ENCODE data around the gene OR51B2. TPM values are rescaled to one million over a fixed set of nuclear protein-coding genes. Genes with fewer than 3 reads are reported as not detected.

OR51B2 gene
- total RNA-seq, 1 experiment from 2014 or later: not detected

GRCh38 chr11:5284637-5285036 lies 39.5 kb downstream of the OR51B2 start:
- ATAC-seq (no peak), DNase-seq (ENCODE audit: low read depth, low spot score) (no peak)
- in situ Hi-C loops (cut with HindIII; ENCODE audit: low pct_unique_long_range_greater_than_20kb, low sequenced_read_pairs): no loop called here
- CTCF ChIA-PET: no interaction called here
- POLR2A ChIA-PET: interaction anchor here (0.5 kb wide), 1 partner anchor 141 kb away, joined by 3 read pairs; no protein-coding TSS in a partner anchor
- intact Hi-C loops (cut with micrococcal nuclease; ENCODE audit: unreplicated experiment): loop anchor here (10.0 kb wide), 1 partner anchor 1100 kb away; no protein-coding TSS in a partner anchor
- Histone ChIP-seq H3K9me3 (ENCODE audit: control insufficient read depth, insufficient read depth, low read depth, low read length) (no peaks in the 10 kb centered on the region), H3K4me1 (ENCODE audit: control insufficient read depth, insufficient read depth, low read length) (peaks cover 7% of the 10 kb centered on the region; the same call in 1 of the 2 replicates), H3K27me3 (ENCODE audit: control insufficient read depth, insufficient read depth, low read length) (no peaks in the 10 kb centered on the region), H3K36me3 (ENCODE audit: control insufficient read depth, insufficient read depth, low read length) (no peaks in the 10 kb centered on the region), H3K27ac (ENCODE audit: low read length) (no peak overlapping the region), H3K4me3 (ENCODE audit: low read depth in 2 of 2, low read length in 2 of 2) (no peak overlapping the region)
- no TSS peak for BruUV-seq (replicated peaks)
- TF ChIP-seq CTCF (IDR thresholded peaks at IDR 0.05): no peak
- TF ChIP-seq REST (IDR thresholded peaks at IDR 0.05; ENCODE audit: insufficient read depth in 1 of 2, low read depth in 2 of 2, low read length in 1 of 2): no peak
- no peak for TF ChIP-seq TCF7L2 (IDR thresholded peaks at IDR 0.05; ENCODE audit: low read depth, low read length)
- TF ChIP-seq SIN3A (IDR thresholded peaks at IDR 0.05; ENCODE audit: borderline replicate concordance, insufficient read depth, low read depth, low read length): no peak
- no peak for TF ChIP-seq POLR2AphosphoS5 (IDR thresholded peaks at IDR 0.05; ENCODE audit: low read depth, low read length)

GRCh38 chr11:5283882-5284281 lies 40.2 kb downstream of the OR51B2 start:
- intact Hi-C loops (cut with micrococcal nuclease; ENCODE audit: unreplicated experiment) (loop anchor here (10.0 kb wide), 1 partner anchor 1099 kb away; no protein-coding TSS in a partner anchor), in situ Hi-C loops (cut with HindIII; ENCODE audit: low pct_unique_long_range_greater_than_20kb, low sequenced_read_pairs) (no loop called here)
- TF ChIP-seq CTCF (IDR thresholded peaks at IDR 0.05) (no peak), REST (IDR thresholded peaks at IDR 0.05; ENCODE audit: insufficient read depth in 1 of 2, low read depth in 2 of 2, low read length in 1 of 2) (no peak), TCF7L2 (IDR thresholded peaks at IDR 0.05; ENCODE audit: low read depth, low read length) (no peak), POLR2AphosphoS5 (IDR thresholded peaks at IDR 0.05; ENCODE audit: low read depth, low read length) (no peak), SIN3A (IDR thresholded peaks at IDR 0.05; ENCODE audit: borderline replicate concordance, insufficient read depth, low read depth, low read length) (no peak)
- H3K4me3 ChIP-seq (ENCODE audit: low read depth in 2 of 2, low read length in 2 of 2): no peak overlapping the region
- no peaks in the 10 kb centered on the region for H3K27me3 ChIP-seq (ENCODE audit: control insufficient read depth, insufficient read depth, low read length)
- H3K27ac ChIP-seq (ENCODE audit: low read length): no peak overlapping the region
- no peak for DNase-seq (ENCODE audit: low read depth, low spot score)
- no peaks in the 10 kb centered on the region for H3K9me3 ChIP-seq (ENCODE audit: control insufficient read depth, insufficient read depth, low read depth, low read length)
- ChIA-PET CTCF (no interaction called here), POLR2A (interaction anchor here (0.5 kb wide), 1 partner anchor 140 kb away, joined by 3 read pairs; no protein-coding TSS in a partner anchor)
- H3K36me3 ChIP-seq (ENCODE audit: control insufficient read depth, insufficient read depth, low read length): no peaks in the 10 kb centered on the region
- H3K4me1 ChIP-seq (ENCODE audit: control insufficient read depth, insufficient read depth, low read length): peaks cover 7% of the 10 kb centered on the region; the same call in 1 of the 2 replicates
- BruUV-seq (replicated peaks): no TSS peak
- ATAC-seq: no peak

Data from Panc1 (cell line).